Fibroblast of skin of abdomen (primary cell): ENCODE data around the gene CSPG5.

ENCODE experiments used
- DNase-seq: peaks from one replicate; pipeline ENCODE4 v3.0.0-alpha.2; 2013

The CSPG5 gene

GRCh38 chr3:47536221-47536891 is 42.3 kb downstream of the CSPG5 start:
- no peak for DNase-seq

- DNase-seq = no peak
Measured at GRCh38 chr3:47533996-47534454, 44.6 kb downstream of the CSPG5 start.

DNA sequence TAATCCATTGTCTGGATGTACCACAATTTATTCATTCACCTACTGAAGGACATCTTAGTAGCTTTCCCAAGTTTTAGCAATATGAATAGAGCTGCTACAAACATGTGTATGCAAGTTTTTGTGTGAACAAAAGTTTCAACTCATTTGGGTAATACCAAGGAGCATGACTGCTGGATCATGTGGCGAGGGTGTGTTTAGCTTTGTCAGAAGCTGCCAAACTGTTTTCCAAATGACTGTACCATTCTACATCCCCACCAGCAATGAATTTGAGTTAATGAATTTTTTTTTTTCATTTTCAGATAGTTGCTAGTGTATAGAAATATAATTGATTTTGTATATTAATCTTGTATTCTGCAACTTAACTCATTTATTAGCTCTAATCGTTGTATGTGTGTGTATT is 45.2 kb downstream of the CSPG5 start:
- no peak for DNase-seq

DNA sequence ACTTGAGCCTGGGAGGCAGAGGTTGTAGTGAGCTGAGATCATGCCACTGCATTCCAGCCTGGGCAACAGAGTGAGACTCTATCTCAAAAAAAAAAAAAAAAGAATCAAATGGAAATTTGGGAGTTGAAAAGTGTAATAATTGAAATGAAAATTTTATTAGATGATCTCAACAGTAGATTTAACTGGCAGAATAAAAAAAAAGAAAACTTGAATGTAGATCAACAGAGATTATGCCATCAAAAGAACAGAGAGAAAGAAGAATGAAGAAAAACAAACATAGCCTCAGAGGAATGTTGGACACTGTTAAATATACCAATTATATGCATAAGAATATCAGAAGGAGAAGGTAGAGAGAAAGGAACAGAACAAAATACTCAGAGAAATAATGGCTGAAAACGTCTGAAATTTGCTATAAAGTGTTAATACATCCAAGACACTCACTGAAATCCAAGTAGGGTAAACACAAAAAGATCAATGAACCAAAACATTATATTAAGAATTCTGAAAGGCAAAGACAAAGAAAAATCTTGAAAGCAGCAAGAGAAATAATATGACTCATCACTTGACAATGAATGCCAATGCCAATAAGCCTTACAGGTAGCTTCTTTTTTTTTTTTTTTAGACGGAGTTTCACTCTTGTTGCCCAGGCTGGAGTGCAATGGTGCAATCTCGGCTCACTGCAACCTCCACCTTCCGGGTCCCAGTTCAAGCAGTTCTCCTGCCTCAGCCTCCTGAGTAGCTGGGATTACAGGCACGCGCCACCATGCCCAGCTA is 50.5 kb downstream of the CSPG5 start:
- DNase-seq = no peak

- DNase-seq = no peak
Measured at GRCh38 chr3:47525617-47526016, 53.0 kb downstream of the CSPG5 start.

GRCh38 chr3:47523310-47524073 is 55.2 kb downstream of the CSPG5 start:
- no peak for DNase-seq

GRCh38 chr3:47522082-47522987 is 56.3 kb downstream of the CSPG5 start:
- peak; percentile 86 for DNase-seq

- DNase-seq = no peak
Measured at GRCh38 chr3:47520756-47521155, 57.9 kb downstream of the CSPG5 start.

DNA sequence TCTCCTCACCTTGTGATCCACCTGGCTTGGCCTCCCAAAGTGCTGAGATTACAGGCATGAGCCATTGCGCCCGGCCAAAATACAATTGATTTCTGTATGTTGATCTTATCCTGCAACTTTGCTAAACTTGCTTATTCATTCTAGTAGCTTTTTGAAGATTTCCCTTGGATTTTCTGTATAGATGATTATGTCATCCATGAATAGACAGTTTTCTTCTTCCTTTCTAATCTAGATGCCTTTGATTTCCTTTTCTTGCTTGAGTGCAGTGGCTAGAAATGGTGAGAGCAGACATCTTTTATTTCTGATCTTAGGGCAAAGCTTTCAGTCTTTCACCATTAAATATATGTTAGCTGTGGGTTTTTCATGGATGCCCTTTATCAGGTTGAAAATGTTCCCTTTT is 60.7 kb downstream of the CSPG5 start:
- DNase-seq = no peak

GRCh38 chr3:47515864-47516319 is 62.8 kb downstream of the CSPG5 start:
- DNase-seq = no peak

- no peak for DNase-seq
Measured at GRCh38 chr3:47515100-47515499, 63.6 kb downstream of the CSPG5 start.

- DNase-seq = peak; percentile 97
Measured at GRCh38 chr3:47513125-47513929, 65.3 kb downstream of the CSPG5 start, which contains the start of gene ELP6. Gene ELP6 (minus strand): TSS chr3:47513712. CDS start chr3:47513590, 122 bp downstream.

- peak; percentile 14 for DNase-seq
Measured at GRCh38 chr3:47512416-47513124, 66.1 kb downstream of the CSPG5 start.
